HL-60/S4 treated with phorbol 12-myristate 13-acetate at 8.2 ng/mL for 4 days and 3 days (cell line): ENCODE results near the gene GLT1D1.

Experiments used
- in situ Hi-C: fragments of 300-500 bp; cut with MboI; formaldehyde crosslinking; loops from 2 replicates; pipeline ENCODE4 v1.15.0; 2022; ENCODE audit warnings: low sequenced_read_pairs

GLT1D1 gene

GRCh38 chr12:128910629-128911028, 57.4 kb downstream of the GLT1D1 start:
- in situ Hi-C loops = no loop called here

GRCh38 chr12:128911861-128912260, 58.6 kb downstream of the GLT1D1 start:
- in situ Hi-C loops = no loop called here

GRCh38 chr12:128914908-128915563, 61.8 kb downstream of the GLT1D1 start:
- in situ Hi-C loops = no loop called here

GRCh38 chr12:128916425-128916824, 63.1 kb downstream of the GLT1D1 start:
- in situ Hi-C loops = no loop called here

- in situ Hi-C loops = no loop called here
Measured at GRCh38 chr12:128918481-128919260, 65.4 kb downstream of the GLT1D1 start.

GRCh38 chr12:128920468-128920867, 67.2 kb downstream of the GLT1D1 start:
- in situ Hi-C loops = no loop called here

GRCh38 chr12:128928361-128928760, 75.1 kb downstream of the GLT1D1 start:
- in situ Hi-C loops = no loop called here

- in situ Hi-C loops = no loop called here
Measured at GRCh38 chr12:128929057-128929456, 75.8 kb downstream of the GLT1D1 start.

- in situ Hi-C loops = no loop called here
Measured at GRCh38 chr12:128930606-128931005, 77.3 kb downstream of the GLT1D1 start.

GRCh38 chr12:128932521-128932920, 79.2 kb downstream of the GLT1D1 start:
- in situ Hi-C loops = no loop called here

- in situ Hi-C loops = no loop called here
Measured at GRCh38 chr12:128933039-128933438, 79.8 kb downstream of the GLT1D1 start.

GRCh38 chr12:128933926-128934325, 80.6 kb downstream of the GLT1D1 start:
- in situ Hi-C loops = no loop called here

- in situ Hi-C loops = no loop called here
Measured at GRCh38 chr12:128938886-128939285, 85.6 kb downstream of the GLT1D1 start.

- in situ Hi-C loops = no loop called here
Measured at GRCh38 chr12:128940090-128940888, 87.0 kb downstream of the GLT1D1 start.

GRCh38 chr12:128940974-128941373, 87.7 kb downstream of the GLT1D1 start:
- in situ Hi-C loops = no loop called here

GRCh38 chr12:128942960-128943477, 89.7 kb downstream of the GLT1D1 start:
- in situ Hi-C loops = no loop called here

- in situ Hi-C loops = no loop called here
Measured at GRCh38 chr12:128944956-128945355, 91.7 kb downstream of the GLT1D1 start.

- in situ Hi-C loops = no loop called here
Measured at GRCh38 chr12:128947209-128947608, 93.9 kb downstream of the GLT1D1 start.

GRCh38 chr12:128949086-128949485, 95.8 kb downstream of the GLT1D1 start:
- in situ Hi-C loops = no loop called here

GRCh38 chr12:128951448-128951847, 98.2 kb downstream of the GLT1D1 start:
- in situ Hi-C loops = no loop called here

GRCh38 chr12:128956755-128957154, 103.5 kb downstream of the GLT1D1 start:
- in situ Hi-C loops = no loop called here
